OCI-LY1 (cell line): ENCODE measurements around the gene DPM2.

ENCODE experiments used
- H2AFZ ChIP-seq: fragments of 200-600 bp; sonication (generic), shearing (Covaris generic); 2 replicates; pipeline ENCODE4 v1.6.0; 2014; ENCODE audit warnings: antibody characterized with exemption, mild to moderate bottlenecking, low read length
- H3F3A ChIP-seq: fragments of 200-600 bp; sonication (generic), shearing (Covaris generic); 2 replicates; pipeline ENCODE4 v1.6.0; 2014; ENCODE audit warnings: mild to moderate bottlenecking, antibody characterized with exemption, low read length, moderate library complexity; ENCODE audit not compliant: insufficient read depth
- H3K27ac ChIP-seq: fragments of 200-600 bp; sonication (generic); 2 replicates; pipeline ENCODE4 v1.5.1; 2014; ENCODE audit warnings: low read length, mixed run types, mild to moderate bottlenecking, low read depth; ENCODE audit not compliant: poor library complexity, severe bottlenecking
- H3K27me3 ChIP-seq: fragments of 200-600 bp; sonication (generic); 2 replicates; pipeline ENCODE4 v1.6.0; 2014; ENCODE audit warnings: antibody characterized with exemption, mild to moderate bottlenecking, low read length, moderate library complexity; ENCODE audit not compliant: insufficient read depth
- H3K36me3 ChIP-seq: fragments of 200-600 bp; sonication (generic); 2 replicates; pipeline ENCODE4 v1.6.1; 2014; ENCODE audit warnings: mild to moderate bottlenecking, antibody characterized with exemption, low read length, moderate library complexity, mixed read lengths; ENCODE audit not compliant: insufficient read depth
- H3K4me1 ChIP-seq: fragments of 200-600 bp; sonication (generic); 2 replicates; pipeline ENCODE4 v1.5.1; 2014; ENCODE audit warnings: mild to moderate bottlenecking, low read length, moderate library complexity; ENCODE audit not compliant: insufficient read depth, severe bottlenecking
- H3K4me2 ChIP-seq: fragments of 200-600 bp; sonication (generic), shearing (Covaris generic); 2 replicates; pipeline ENCODE4 v1.6.1; 2014; ENCODE audit warnings: low read length
- H3K4me3 ChIP-seq: fragments of 200-600 bp; sonication (generic); 2 replicates; pipeline ENCODE4 v1.5.1; 2014; ENCODE audit warnings: low read length, low read depth, mild to moderate bottlenecking, mixed read lengths; ENCODE audit not compliant: poor library complexity, severe bottlenecking
- H3K79me2 ChIP-seq: fragments of 200-600 bp; shearing (Covaris generic); 2 replicates; pipeline ENCODE4 v1.6.1; 2016; ENCODE audit warnings: mixed run types, low read length, mixed read lengths; ENCODE audit not compliant: insufficient read depth
- H3K9ac ChIP-seq: fragments of 200-600 bp; sonication (generic), shearing (Covaris generic); 2 replicates; pipeline ENCODE4 v1.6.1; 2014; ENCODE audit warnings: mild to moderate bottlenecking, low read length, mixed read lengths
- H3K9me2 ChIP-seq: fragments of 200-600 bp; sonication (generic), shearing (Covaris generic); 2 replicates; pipeline ENCODE4 v1.6.1; 2014; ENCODE audit warnings: low read depth, mild to moderate bottlenecking, low read length, mixed read lengths
- H3K9me3 ChIP-seq: fragments of 200-600 bp; shearing (Covaris generic); 2 replicates; pipeline ENCODE4 v1.6.1; 2014; ENCODE audit warnings: low read length, mixed read lengths
- H4K20me1 ChIP-seq: fragments of 200-600 bp; sonication (generic), shearing (Covaris generic); 2 replicates; pipeline ENCODE4 v1.6.0; 2016; ENCODE audit warnings: mild to moderate bottlenecking, low read length; ENCODE audit not compliant: insufficient read depth
- CTCF ChIP-seq: fragments of 200-600 bp; sonication (generic), shearing (Covaris generic); IDR thresholded peaks from 2 replicates; pipeline ENCODE4 v1.5.1; 2017; ENCODE audit warnings: mild to moderate bottlenecking, antibody characterized with exemption, low read length, moderate library complexity, mixed read lengths
- EZH2 ChIP-seq: fragments of 200-600 bp; sonication (generic), shearing (Covaris generic); IDR thresholded peaks from 2 replicates; pipeline ENCODE4 v1.8.0; 2017; ENCODE audit warnings: borderline replicate concordance, mixed run types, mild to moderate bottlenecking, antibody characterized with exemption, low read length, moderate library complexity, mixed read lengths

DPM2 gene

GRCh38 chr9:127938298-127938690 lies 640 bp upstream of the DPM2 start:
- peak overlapping the region; percentile 75 for H3K4me3 ChIP-seq
- H3K27ac ChIP-seq, result peak overlapping the region; percentile 69
- H2AFZ ChIP-seq, result no peak overlapping the region

GRCh38 chr9:127937056-127937387 lies 632 bp downstream of the DPM2 start:
- H3K79me2 ChIP-seq, result no peaks in the 10 kb centered on the region
- no peaks in the 10 kb centered on the region for H3K27me3 ChIP-seq
- peak overlapping the region; percentile 77 for H3K4me2 ChIP-seq
- TF ChIP-seq CTCF (no peak), EZH2 (no peak)
- no peaks in the 10 kb centered on the region for H3F3A ChIP-seq
- H3K36me3 ChIP-seq, result peaks cover 47% of the 10 kb centered on the region
- no peaks in the 10 kb centered on the region for H3K9me2 ChIP-seq
- H3K4me1 ChIP-seq, result peaks cover 27% of the 10 kb centered on the region
- no peak overlapping the region for H3K27ac ChIP-seq
- H4K20me1 ChIP-seq, result no peaks in the 10 kb centered on the region
- no peak overlapping the region for H2AFZ ChIP-seq
- peak overlapping the region; percentile 78 for H3K9ac ChIP-seq
- peak overlapping the region; percentile 75 for H3K4me3 ChIP-seq
- no peaks in the 10 kb centered on the region for H3K9me3 ChIP-seq

More at GRCh38 chr9:127938298-127938690, 640 bp upstream of the DPM2 start:
- Histone ChIP-seq H3K9me3 (no peaks in the 10 kb centered on the region), H4K20me1 (no peaks in the 10 kb centered on the region), H3K79me2 (no peaks in the 10 kb centered on the region), H3K27me3 (no peaks in the 10 kb centered on the region), H3F3A (no peaks in the 10 kb centered on the region), H3K9ac (peak overlapping the region; percentile 65), H3K4me1 (peaks cover 27% of the 10 kb centered on the region), H3K4me2 (peak overlapping the region; percentile 77), H3K9me2 (no peaks in the 10 kb centered on the region), H3K36me3 (peaks cover 59% of the 10 kb centered on the region)
- no peak for TF ChIP-seq EZH2
- TF ChIP-seq CTCF, result no peak

GRCh38 chr9:127936347-127936852 lies 1.3 kb downstream of the DPM2 start:
- Histone ChIP-seq H3K79me2 (no peaks in the 10 kb centered on the region), H3K4me2 (peak overlapping the region; percentile 77), H3F3A (no peaks in the 10 kb centered on the region), H3K4me1 (peaks cover 33% of the 10 kb centered on the region), H3K9me2 (no peaks in the 10 kb centered on the region), H2AFZ (no peak overlapping the region), H3K4me3 (peak overlapping the region; percentile 75), H4K20me1 (no peaks in the 10 kb centered on the region), H3K27ac (no peak overlapping the region), H3K9ac (peak overlapping the region; percentile 78), H3K9me3 (no peaks in the 10 kb centered on the region), H3K27me3 (no peaks in the 10 kb centered on the region), H3K36me3 (peaks cover 40% of the 10 kb centered on the region)
- TF ChIP-seq EZH2, result no peak
- TF ChIP-seq CTCF, result no peak
